AG04449 (cell line): ENCODE measurements around the gene GPER1.

ENCODE experiments used
- CTCF ChIA-PET: fragments of 350-600 bp; formaldehyde crosslinking; extraction: SDS; loops from one replicate; lab custom pipeline; 2021; ENCODE audit warnings: antibody characterized with exemption; lab: Yijun Ruan, JAX
- POLR2A ChIA-PET: fragments of 400-600, 350-600 bp; formaldehyde crosslinking; extraction: SDS; loops from one replicate; lab custom pipeline; 2020; ENCODE audit warnings: antibody characterized with exemption, inconsistent platforms; lab: Yijun Ruan, JAX
- DNase-seq: peaks from one replicate; pipeline ENCODE4 v3.0.0-alpha.2; 2010; ENCODE audit warnings: low read depth, low spot score
- H3K4me3 ChIP-seq: 2 replicates; pipeline ENCODE4 v1.5.1; 2011; ENCODE audit warnings: low read depth, mild to moderate bottlenecking, control low read depth, low read length
- TF ChIP-seq, protein P1 (sequence below): IDR thresholded peaks from one replicate; pipeline ENCODE4 v1.5.1; 2011; ENCODE audit warnings: mild to moderate bottlenecking, moderate library complexity, low read length, control low read depth, inconsistent platforms; ENCODE audit not compliant: insufficient read depth; ENCODE audit errors: missing control alignments

GPER1 gene

DNA sequence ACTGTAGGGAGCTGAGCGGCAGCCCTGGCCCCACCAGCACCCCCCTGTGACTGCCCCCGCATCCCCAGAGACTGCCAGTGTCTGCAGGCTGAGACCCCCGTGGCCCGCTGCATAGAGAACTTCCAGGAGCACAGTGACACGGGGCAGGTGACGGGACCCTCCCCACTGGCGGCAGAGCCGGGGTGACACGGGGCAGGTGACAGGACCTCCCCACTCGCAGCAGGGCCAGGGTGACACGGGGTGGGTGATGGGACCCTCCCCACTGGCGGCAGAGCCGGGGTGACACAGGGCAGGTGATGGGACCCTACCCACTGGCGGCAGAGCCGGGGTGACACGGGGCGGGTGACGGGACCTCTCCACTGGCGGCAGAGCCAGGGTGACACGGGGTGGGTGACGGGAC lies 2.3 kb downstream of the GPER1 start:
- no peak overlapping the region for H3K4me3 ChIP-seq
- ChIA-PET CTCF (interaction anchor here (1.1 to 1.7 kb wide), 3 partner anchors 9 to 87 kb away, joined by 3 to 5 read pairs (median 4); no protein-coding TSS in a partner anchor), POLR2A (no interaction called here)
- DNase-seq: no peak
- TF ChIP-seq, protein P1, sequence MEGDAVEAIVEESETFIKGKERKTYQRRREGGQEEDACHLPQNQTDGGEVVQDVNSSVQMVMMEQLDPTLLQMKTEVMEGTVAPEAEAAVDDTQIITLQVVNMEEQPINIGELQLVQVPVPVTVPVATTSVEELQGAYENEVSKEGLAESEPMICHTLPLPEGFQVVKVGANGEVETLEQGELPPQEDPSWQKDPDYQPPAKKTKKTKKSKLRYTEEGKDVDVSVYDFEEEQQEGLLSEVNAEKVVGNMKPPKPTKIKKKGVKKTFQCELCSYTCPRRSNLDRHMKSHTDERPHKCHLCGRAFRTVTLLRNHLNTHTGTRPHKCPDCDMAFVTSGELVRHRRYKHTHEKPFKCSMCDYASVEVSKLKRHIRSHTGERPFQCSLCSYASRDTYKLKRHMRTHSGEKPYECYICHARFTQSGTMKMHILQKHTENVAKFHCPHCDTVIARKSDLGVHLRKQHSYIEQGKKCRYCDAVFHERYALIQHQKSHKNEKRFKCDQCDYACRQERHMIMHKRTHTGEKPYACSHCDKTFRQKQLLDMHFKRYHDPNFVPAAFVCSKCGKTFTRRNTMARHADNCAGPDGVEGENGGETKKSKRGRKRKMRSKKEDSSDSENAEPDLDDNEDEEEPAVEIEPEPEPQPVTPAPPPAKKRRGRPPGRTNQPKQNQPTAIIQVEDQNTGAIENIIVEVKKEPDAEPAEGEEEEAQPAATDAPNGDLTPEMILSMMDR: no peak

DNA sequence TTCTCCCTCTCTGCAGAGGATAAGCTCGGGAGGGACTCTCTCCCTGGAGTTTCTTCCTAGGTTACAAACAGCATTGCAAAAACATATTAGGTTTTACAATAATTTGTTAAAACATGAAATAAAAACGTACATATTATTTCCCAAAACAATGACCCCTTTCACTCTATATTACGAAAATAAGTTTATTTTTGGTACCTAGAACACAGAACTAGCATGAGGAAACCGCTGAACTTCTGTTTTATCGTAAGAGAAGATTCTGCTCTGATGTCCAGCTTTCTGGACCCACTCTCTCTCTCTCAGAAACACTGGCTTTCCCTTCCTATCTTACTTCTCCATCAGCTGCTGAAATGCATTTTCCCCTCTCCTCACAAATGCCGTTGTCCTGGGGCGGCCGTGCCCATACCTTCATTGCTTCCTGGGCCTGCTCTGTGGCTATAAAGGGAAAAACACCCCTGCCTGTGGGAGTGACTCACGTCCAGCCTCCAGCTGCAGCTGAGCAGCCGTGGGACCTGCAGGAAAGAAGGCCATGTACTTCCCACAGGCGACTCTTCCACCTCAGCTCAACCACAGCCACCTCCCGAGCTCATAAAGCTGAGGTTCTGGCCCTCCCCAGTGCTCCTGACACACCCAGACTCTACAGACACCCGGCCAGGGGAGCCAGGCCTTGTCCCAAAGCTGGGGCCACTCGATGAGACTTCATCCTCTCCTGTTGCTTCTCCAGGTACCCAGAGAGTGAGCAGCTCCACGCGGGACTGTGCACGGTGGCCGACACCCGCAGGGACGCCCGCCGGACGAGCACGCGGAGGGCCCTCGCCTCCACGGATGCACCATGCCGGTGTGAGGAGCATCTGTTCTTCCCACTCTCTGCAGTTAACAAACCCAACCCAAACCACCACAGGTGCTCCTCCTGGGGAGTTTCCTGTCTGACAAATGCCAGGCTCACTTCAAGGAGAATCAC lies 3.1 kb downstream of the GPER1 start:
- no peak overlapping the region for H3K4me3 ChIP-seq
- DNase-seq: no peak
- ChIA-PET POLR2A (no interaction called here), CTCF (interaction anchor here (0.6 to 1.7 kb wide), 5 partner anchors 9 to 97 kb away, joined by 3 to 5 read pairs (median 4); no protein-coding TSS in a partner anchor)
- TF ChIP-seq, protein P1: no peak

DNA sequence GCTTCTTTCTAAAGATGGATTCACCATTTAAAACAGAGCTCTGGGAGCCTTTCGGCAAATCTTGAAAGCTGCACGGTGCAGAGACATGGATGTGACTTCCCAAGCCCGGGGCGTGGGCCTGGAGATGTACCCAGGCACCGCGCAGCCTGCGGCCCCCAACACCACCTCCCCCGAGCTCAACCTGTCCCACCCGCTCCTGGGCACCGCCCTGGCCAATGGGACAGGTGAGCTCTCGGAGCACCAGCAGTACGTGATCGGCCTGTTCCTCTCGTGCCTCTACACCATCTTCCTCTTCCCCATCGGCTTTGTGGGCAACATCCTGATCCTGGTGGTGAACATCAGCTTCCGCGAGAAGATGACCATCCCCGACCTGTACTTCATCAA lies 3.7 kb downstream of the GPER1 start:
- POLR2A ChIA-PET: no interaction called here
- TF ChIP-seq, protein P1: no peak
- no peak overlapping the region for H3K4me3 ChIP-seq
- DNase-seq: no peak
- CTCF ChIA-PET: interaction anchor here (0.9 to 1.7 kb wide), 4 partner anchors 8 to 98 kb away, joined by 3 to 5 read pairs (median 4); no protein-coding TSS in a partner anchor

DNA sequence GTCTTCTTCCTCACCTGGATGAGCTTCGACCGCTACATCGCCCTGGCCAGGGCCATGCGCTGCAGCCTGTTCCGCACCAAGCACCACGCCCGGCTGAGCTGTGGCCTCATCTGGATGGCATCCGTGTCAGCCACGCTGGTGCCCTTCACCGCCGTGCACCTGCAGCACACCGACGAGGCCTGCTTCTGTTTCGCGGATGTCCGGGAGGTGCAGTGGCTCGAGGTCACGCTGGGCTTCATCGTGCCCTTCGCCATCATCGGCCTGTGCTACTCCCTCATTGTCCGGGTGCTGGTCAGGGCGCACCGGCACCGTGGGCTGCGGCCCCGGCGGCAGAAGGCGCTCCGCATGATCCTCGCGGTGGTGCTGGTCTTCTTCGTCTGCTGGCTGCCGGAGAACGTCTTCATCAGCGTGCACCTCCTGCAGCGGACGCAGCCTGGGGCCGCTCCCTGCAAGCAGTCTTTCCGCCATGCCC lies 4.3 kb downstream of the GPER1 start:
- CTCF ChIA-PET: interaction anchor here (1.3 to 1.7 kb wide), 2 partner anchors 26 to 99 kb away, joined by 3 to 5 read pairs; no protein-coding TSS in a partner anchor

DNA sequence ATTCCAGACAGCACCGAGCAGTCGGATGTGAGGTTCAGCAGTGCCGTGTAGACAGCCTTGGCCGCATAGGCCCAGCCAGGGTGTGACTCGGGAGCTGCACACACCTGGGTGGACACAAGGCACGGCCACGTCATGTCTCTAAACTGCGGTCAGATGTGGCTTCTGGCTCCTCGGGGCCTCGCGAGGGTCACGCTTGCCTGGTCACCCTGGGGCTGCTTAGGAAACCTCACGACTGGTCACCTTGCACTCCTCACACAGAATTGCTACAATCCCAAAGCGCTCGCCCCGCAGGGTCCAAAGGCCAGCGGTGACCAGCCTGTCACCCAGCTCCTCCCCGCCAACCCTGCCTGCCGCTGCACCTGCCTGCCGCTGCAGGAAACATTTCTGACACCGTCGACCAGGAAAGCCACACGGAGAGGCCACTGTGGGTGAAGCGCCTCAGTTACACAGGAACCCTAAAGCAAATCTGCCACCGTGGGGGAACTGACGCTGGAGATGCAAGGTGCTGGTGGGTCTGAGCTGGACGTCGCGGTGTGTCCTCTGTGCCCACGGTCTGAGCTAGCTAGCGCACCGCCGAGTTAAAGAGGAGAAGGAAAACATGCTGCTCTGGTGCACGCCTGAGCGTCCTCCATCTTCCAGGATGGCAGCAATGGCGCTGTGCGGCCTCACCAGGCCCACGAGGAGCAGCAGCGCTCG lies 5.0 kb downstream of the GPER1 start:
- ChIA-PET POLR2A (no interaction called here), CTCF (no interaction called here)
- no peak overlapping the region for H3K4me3 ChIP-seq
- DNase-seq: no peak
- TF ChIP-seq, protein P1: no peak

More for the DNA sequence above, 4.3 kb downstream of the GPER1 start:
- POLR2A ChIA-PET: no interaction called here
- TF ChIP-seq, protein P1: no peak
- H3K4me3 ChIP-seq: no peak overlapping the region
- no peak for DNase-seq

DNA sequence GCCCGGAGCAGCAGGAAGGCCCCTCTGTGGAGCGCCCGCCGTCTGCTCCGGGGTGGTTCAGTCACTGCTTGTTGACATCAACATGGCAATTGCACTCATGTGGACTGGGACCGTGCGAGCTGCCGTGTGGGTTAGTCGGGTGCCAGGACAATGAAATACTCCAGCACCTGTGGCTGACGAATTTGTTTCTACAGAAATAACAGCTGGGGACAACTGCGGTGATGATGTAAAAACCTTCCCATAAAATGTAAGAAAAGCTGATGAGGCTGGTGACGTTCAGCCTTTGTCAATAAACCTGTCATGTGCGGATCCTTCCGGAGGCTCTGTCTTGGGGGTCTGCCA lies 5.6 kb downstream of the GPER1 start:
- ChIA-PET CTCF (no interaction called here), POLR2A (no interaction called here)
- TF ChIP-seq, protein P1: no peak
- DNase-seq: no peak
- no peak overlapping the region for H3K4me3 ChIP-seq
